GM12873 (cell line): ENCODE measurements around the gene LMO4.

ENCODE experiments used
- TF ChIP-seq, protein P1 (sequence below): IDR thresholded peaks from 2 replicates; pipeline ENCODE4 v1.5.1; 2012; ENCODE audit warnings: low read depth, mild to moderate bottlenecking, moderate library complexity, low read length, control low read depth; ENCODE audit not compliant: insufficient read depth; ENCODE audit errors: missing control alignments

LMO4 gene

DNA sequence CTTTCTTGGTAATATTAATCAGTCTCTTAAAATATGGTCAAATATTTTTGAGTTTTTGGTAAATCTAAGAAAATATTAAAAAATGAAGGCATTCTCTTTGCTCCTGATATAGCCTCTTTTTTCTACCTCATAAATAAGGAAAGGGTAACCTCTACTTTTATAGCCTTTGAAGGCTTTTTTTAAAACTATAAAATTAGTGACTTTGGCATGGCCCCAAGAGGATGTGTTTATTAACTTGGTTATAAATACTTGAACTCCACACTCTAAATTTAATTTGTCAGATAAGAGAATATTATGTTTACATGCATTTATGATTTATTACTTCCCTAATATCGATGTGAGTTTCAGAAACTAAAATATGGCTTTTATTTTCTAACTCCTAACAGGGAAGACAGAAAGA is 60.3 kb downstream of the LMO4 start:
- TF ChIP-seq, protein P1, sequence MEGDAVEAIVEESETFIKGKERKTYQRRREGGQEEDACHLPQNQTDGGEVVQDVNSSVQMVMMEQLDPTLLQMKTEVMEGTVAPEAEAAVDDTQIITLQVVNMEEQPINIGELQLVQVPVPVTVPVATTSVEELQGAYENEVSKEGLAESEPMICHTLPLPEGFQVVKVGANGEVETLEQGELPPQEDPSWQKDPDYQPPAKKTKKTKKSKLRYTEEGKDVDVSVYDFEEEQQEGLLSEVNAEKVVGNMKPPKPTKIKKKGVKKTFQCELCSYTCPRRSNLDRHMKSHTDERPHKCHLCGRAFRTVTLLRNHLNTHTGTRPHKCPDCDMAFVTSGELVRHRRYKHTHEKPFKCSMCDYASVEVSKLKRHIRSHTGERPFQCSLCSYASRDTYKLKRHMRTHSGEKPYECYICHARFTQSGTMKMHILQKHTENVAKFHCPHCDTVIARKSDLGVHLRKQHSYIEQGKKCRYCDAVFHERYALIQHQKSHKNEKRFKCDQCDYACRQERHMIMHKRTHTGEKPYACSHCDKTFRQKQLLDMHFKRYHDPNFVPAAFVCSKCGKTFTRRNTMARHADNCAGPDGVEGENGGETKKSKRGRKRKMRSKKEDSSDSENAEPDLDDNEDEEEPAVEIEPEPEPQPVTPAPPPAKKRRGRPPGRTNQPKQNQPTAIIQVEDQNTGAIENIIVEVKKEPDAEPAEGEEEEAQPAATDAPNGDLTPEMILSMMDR, result no peak

DNA sequence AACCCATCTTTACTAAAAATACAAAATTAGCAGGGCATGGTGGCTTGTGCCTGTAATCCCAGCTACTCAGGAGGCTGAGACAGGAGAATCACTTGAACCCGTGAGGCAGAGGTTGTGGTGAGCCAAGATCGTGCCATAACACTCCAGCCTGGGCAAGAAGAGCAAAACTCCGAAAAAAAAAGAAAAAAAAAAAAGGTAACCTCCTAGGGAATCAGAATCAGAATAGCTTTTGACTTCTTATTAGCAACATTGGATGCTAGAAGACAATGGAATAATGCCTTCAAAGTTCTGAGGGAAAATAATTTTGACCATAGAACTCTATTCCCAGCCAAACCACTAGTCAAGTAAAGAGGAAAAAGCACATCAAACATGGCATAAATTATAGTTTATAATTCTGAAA is 60.9 kb downstream of the LMO4 start:
- TF ChIP-seq, protein P1, result no peak

DNA sequence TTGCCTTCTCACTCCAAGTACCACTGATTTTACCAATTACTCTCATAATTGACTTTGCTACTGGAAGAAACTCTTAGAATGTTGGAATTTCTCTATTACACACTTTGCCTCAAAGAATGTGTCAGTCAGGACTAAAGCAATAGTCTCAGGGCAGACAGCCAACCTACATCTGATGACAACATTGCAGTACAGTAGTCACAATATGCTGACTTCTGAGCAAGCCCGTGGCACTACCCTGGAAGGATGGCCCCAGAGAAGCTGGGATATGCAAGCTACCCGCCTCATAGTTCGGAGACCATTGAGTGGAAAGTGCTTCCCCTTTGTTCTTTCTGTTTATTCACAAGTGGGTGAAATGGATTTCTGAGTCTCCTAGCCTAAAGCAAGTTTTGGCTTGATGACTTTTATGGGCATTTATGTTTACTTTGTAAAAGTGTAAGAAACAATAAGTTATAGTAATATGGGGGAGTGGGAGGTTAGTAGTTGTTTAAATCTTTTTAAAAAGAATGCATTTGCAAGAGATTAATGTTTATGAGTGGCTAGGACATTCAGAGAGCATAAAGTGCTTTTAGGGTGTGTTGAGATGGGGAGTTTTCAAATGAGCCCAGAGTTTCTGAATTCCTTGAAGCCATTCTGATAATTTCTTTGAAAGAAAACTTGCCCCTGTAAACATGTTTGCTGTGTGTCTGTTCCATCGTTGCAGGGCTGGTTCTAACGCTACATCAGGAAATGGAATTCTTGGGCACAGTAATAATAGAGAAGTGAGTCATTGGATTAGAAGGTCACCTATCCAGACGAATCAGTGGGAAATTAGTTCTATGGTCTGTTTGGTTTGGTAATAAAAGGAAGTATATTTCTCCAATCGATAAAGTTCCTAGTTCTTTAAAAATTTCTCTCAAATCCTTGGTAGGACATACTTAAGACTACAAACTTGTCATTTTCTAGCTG is 63.8 kb downstream of the LMO4 start:
- TF ChIP-seq, protein P1, result no peak

DNA sequence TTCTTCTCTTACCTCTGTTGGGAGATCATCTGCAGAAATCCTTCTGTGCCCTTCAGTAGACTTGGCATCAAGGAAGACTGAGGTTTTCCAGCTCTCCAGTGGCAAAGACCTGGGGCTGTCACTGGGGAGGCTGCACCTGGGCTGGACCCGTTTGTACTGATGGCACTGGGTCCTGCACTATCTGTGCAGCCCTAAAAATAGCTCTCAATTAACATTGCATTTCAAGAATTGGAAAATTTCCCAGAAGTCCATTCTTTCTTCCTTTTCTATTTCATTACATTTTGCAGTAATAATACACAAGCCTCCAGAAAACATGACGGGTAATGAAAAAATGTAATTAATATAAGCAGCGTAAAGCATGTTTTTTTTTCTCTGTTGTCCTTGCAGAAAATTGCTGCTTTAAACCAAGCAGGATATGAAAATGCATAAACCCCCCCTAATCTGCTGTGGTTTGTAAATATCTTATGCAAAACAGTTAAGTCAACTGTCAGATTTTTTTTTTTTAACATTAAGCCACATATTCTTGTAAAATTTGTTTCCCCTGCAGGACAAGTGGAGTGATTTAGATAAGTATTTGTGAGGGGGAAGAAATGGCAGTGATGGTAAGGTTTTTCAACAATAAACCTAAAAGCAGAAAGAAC is 64.9 kb downstream of the LMO4 start:
- TF ChIP-seq, protein P1, result no peak

DNA sequence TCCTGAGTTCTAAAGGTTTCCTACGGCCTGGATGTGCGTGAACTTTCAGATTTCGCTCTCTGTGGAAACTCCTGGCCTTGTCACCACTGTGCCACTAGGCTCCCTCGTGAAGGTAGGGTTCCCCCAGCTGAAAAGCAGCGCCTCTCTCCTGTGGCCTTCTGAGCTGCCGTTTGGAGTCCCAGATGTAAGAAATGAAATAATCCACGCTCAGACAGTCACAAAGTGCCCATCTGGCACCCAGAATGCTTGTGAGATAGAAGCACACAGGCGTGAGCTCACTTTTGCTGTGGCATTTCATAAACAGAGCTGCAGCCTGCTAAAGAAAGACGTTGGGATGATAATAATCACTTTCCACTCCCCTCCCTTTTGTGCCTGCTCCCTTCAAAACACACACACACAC is 65.8 kb downstream of the LMO4 start:
- TF ChIP-seq, protein P1, result no peak

DNA sequence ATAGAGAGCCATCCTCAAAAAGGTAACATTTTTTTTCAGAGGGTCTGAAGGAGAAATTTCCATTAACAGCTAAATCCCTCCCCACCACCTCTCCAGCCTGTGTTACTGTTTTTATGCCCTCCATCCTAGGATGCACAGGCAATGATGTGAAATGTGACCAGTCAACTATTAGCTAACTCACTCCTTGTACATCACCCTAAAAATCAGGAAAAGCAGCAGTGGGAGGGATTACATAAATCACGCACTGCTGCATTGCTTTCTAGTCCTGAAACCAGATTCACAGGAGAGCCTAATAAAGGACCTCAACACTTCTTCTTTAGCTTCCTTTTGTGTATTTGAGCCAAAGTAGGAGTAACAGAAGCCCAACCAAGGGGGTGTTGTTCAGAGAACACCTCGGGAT is 66.3 kb downstream of the LMO4 start:
- TF ChIP-seq, protein P1, result no peak
